Tibial artery (tissue), 4 donors: ENCODE measurements around the gene ST6GALNAC1.
"Not testable (repeated sequence)": the region's sequence is repeated elsewhere in the genome, so short reads cannot be mapped to it uniquely, and the experiment has no call there.

Source experiments
- DNase-seq, 2 donors: peaks; one replicate each; pipeline ENCODE4 v3.0.0-alpha.2; 2019
- H3K27ac ChIP-seq, 2 donors: fragments of 200-600 bp; sonication (generic) in 1 of 2; 1 replicate in 1 of 2; 2 replicates in 1 of 2; pipeline ENCODE4 v1.5.1; 2018 to 2019; ENCODE audit warnings: mild to moderate bottlenecking in 1 of 2
- H3K27me3 ChIP-seq, 2 donors: fragments of 200-600 bp; sonication (generic) in 1 of 2; one replicate each; pipeline versions ENCODE4 v1.5.1 to v1.6.0; 2016 to 2019
- H3K36me3 ChIP-seq, 3 donors: fragments of 200-600 bp; sonication (generic) in 2 of 3; one replicate each; pipeline ENCODE4 v1.5.1; 2016 to 2019; ENCODE audit warnings: mild to moderate bottlenecking in 2 of 3
- H3K4me1 ChIP-seq, 4 donors: fragments of 200-600 bp; sonication (generic) in 2 of 4; 1 replicate in 3 of 4; 2 replicates in 1 of 4; pipeline ENCODE4 v1.5.1; 2016 to 2019
- H3K4me3 ChIP-seq, 2 donors: fragments of 200-600 bp; sonication (generic) in 1 of 2; 1 replicate in 1 of 2; 2 replicates in 1 of 2; pipeline ENCODE4 v1.5.1; 2018 to 2019; ENCODE audit warnings: mild to moderate bottlenecking in 2 of 2
- H3K9me3 ChIP-seq, 3 donors: fragments of 200-600 bp; sonication (generic) in 1 of 3; one replicate each; pipeline ENCODE4 v1.5.1; 2016 to 2019
- intact Hi-C: fragments of 100-400 bp; cut with DNase I; formaldehyde crosslinking; loops from one replicate; pipeline ENCODE4 v1.15.0; 2023; ENCODE audit warnings: low total_unique reads
- TF ChIP-seq, protein P1 (sequence below), 2 experiments: fragments of 200-600 bp in 1 of 2; fragments of 450-650 bp in 1 of 2; IDR thresholded peaks; one replicate each; pipeline ENCODE4 v1.5.1; 2017 to 2019; ENCODE audit warnings: antibody characterized with exemption in 2 of 2, mild to moderate bottlenecking in 1 of 2, moderate library complexity in 1 of 2

ST6GALNAC1 gene

DNA sequence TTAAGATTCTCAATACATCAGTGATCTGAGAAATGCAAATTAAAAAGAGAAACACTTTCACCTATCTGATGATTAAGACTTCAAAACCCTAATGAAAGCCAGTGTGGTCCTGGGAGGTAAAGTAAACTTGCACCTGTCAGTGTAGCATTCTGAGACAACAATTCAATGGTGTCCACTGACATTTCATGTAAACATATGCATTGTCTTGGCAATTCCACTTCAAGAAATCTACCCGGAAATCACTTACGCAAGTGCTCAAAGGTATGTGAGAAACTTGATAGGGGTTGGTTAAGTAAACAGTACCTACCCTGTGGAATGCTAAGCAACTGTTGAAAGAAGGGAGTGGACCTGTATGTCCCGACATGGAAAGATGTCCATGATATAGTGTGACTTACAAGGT is 2.1 kb downstream of the ST6GALNAC1 start:
- TF ChIP-seq, protein P1, sequence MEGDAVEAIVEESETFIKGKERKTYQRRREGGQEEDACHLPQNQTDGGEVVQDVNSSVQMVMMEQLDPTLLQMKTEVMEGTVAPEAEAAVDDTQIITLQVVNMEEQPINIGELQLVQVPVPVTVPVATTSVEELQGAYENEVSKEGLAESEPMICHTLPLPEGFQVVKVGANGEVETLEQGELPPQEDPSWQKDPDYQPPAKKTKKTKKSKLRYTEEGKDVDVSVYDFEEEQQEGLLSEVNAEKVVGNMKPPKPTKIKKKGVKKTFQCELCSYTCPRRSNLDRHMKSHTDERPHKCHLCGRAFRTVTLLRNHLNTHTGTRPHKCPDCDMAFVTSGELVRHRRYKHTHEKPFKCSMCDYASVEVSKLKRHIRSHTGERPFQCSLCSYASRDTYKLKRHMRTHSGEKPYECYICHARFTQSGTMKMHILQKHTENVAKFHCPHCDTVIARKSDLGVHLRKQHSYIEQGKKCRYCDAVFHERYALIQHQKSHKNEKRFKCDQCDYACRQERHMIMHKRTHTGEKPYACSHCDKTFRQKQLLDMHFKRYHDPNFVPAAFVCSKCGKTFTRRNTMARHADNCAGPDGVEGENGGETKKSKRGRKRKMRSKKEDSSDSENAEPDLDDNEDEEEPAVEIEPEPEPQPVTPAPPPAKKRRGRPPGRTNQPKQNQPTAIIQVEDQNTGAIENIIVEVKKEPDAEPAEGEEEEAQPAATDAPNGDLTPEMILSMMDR (IDR thresholded peaks at IDR 0.05), result no peak
- H3K4me3 ChIP-seq, result no peak overlapping the region
- no peaks in the 10 kb centered on the region for H3K4me1 ChIP-seq
- intact Hi-C loops, result no loop called here
- no peaks in the 10 kb centered on the region for H3K9me3 ChIP-seq
- no peak overlapping the region for H3K27ac ChIP-seq
- no peaks in the 10 kb centered on the region for H3K36me3 ChIP-seq
- no peak for DNase-seq
- peaks cover 0 to 6% of the 10 kb centered on the region in 2 donors for H3K27me3 ChIP-seq

DNA sequence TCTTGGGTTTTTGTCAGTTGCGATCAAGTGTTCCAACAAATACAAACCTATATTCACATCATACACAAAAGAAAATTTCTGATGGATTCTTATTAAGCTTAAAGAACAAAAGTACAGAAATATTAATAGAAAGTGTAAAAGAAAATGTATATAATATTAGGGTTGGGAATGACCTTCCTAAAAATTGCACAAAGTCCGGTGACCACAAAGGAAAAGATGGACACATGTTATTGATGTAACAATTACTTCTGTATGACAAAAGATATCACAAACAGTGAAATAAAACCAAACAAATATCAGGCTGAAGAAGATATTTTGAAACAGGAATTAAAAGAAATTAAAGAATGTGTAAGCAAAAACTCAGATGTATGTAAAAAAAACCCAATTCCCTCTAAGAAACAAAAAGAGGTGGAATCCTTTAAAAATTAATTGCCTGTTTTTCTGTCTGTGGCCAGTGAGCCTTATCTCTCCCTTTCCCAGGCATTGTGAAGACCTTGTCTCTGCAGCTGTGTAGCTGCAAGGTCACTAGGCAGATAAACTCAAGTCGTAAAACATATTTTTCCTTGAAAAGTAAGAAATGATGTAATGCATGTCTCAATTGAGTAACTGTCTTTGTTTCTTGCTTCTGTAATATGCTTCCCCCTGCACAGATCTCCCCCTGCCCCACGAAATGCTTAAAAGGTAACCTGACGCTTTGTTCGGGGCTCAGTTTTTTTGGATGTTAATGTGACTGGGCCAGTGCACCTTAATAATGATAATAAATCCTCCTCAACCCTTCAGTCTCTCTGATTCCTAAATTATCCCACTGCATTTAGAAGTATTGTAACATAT is 2.8 kb downstream of the ST6GALNAC1 start:
- H3K4me3 ChIP-seq, result no peak overlapping the region
- H3K27me3 ChIP-seq, result peaks cover 0 to 9% of the 10 kb centered on the region in 2 donors
- no peaks in the 10 kb centered on the region for H3K9me3 ChIP-seq
- no peaks in the 10 kb centered on the region for H3K36me3 ChIP-seq
- intact Hi-C loops, result no loop called here
- H3K4me1 ChIP-seq, result no peaks in the 10 kb centered on the region
- DNase-seq, result no peak
- TF ChIP-seq, protein P1 (IDR thresholded peaks at IDR 0.05), result no peak
- H3K27ac ChIP-seq, result no peak overlapping the region

DNA sequence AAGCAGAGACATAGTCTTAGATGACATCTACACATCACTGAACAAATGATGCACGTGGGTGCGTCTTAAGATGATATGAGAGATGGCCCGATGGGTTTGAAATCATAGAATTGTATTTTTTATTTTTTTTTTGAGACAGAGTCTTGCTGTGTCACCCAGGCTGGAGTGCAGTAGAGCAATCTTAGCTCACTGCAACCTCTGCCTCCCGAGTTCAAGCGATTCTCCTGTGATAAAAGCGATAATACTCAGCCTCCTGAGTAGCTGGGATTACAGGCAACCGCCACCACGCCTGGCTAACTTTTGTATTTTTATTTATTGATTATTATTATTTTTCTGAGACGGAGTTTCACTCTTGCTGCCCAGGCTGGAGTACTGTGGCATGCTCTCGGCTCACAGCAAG is 5.3 kb downstream of the ST6GALNAC1 start:
- intact Hi-C loops, result no loop called here
- H3K27ac ChIP-seq, result no peak overlapping the region
- no peaks in the 10 kb centered on the region for H3K9me3 ChIP-seq
- H3K27me3 ChIP-seq, result peaks cover 0 to 16% of the 10 kb centered on the region in 2 donors
- TF ChIP-seq, protein P1 (IDR thresholded peaks at IDR 0.05), result no peak
- H3K4me1 ChIP-seq, result no peaks in the 10 kb centered on the region
- H3K4me3 ChIP-seq, result no peak overlapping the region
- DNase-seq, result no peak
- H3K36me3 ChIP-seq, result no peaks in the 10 kb centered on the region

DNA sequence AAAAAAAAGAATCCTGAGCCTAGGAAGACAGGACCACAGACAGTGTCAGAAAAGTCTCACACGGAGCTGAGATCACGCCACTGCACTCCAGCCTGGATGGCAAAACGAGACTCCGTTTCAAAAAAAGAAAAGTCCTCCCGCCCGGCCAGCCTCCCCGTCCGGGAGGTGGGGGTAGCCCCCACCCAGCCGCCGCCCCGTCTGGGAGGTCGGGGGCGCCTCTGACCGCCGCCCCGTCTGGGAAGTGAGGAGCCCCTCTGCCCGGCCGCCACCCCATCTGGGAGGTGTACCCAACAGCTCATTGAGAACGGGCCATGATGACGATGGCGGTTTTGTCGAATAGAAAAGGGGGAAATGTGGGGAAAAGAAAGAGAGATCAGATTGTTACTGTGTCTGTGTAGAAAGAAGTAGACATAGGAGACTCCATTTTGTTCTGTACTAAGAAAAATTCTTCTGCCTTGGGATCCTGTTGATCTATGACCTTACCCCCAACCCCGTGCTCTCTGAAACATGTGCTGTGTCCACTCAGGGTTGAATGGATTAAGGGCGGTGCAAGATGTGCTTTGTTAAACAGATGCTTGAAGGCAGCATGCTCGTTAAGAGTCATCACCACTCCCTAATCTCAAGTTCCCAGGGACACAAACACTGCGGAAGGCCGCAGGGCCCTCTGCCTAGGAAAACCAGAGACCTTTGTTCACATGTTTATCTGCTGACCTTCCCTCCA is 6.9 kb downstream of the ST6GALNAC1 start:
- intact Hi-C loops, DNase-seq, H3K4me1 ChIP-seq, H3K9me3 ChIP-seq, H3K4me3 ChIP-seq, H3K27ac ChIP-seq, H3K36me3 ChIP-seq: not testable (repeated sequence)
- peaks cover 0 to 16% of the 10 kb centered on the region in 2 donors for H3K27me3 ChIP-seq

DNA sequence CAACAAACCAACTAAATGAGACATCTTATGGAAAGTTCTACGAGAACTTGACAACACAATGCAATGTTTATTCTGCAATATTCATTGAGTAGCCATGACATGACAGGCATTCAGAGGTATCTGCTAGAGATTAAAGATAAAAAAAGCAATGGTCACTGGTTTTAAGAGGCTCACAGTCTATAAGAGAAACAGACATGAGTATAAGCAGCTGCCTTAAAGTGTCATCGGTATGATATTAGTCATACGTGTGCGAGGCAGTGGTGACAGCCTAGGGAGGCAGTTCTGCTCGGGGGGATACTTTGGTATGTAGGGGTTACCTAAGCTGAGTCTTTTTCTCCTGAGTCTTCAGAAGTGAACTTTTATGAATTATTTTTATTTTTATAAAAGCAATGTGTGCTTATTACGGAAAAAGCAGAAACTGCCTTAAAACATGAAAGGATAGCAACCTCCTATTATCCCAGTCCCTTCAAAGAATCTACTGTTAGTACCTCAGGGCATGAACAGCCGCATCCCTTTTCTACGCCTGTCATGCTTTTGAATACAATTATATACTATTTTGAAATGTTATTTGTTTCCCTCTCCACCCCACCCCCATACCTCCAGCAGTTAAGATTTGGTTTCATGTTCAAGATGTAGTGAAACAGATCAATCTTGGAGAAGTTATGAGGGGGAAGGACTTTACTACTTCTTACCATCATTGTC is 7.7 kb downstream of the ST6GALNAC1 start:
- Histone ChIP-seq H3K27ac (no peak overlapping the region), H3K4me3 (no peak overlapping the region), H3K27me3 (peaks cover 0 to 16% of the 10 kb centered on the region in 2 donors), H3K9me3 (no peaks in the 10 kb centered on the region), H3K36me3 (no peaks in the 10 kb centered on the region), H3K4me1 (no peaks in the 10 kb centered on the region)
- no peak for DNase-seq
- TF ChIP-seq, protein P1 (IDR thresholded peaks at IDR 0.05), result no peak
- intact Hi-C loops, result no loop called here
